AG09319 (cell line): ENCODE results near the gene ARHGAP8.
"Not testable (repeated sequence)": the region's sequence is repeated elsewhere in the genome, so short reads cannot be mapped to it uniquely, and the experiment has no call there.

Source experiments
- DNase-seq: peaks from one replicate; pipeline ENCODE4 v3.0.0-alpha.2; 2010; ENCODE audit warnings: low read depth; ENCODE audit errors: extremely low read depth
- TF ChIP-seq, protein P1 (sequence below): IDR thresholded peaks from 2 replicates; pipeline ENCODE4 v1.5.1; 2011; ENCODE audit warnings: low read depth, mild to moderate bottlenecking, inconsistent platforms, low read length, moderate library complexity

ARHGAP8 gene

GRCh38 chr22:44740307-44740706, 12.1 kb upstream of the ARHGAP8 start:
- no peak for DNase-seq
- TF ChIP-seq, protein P1, sequence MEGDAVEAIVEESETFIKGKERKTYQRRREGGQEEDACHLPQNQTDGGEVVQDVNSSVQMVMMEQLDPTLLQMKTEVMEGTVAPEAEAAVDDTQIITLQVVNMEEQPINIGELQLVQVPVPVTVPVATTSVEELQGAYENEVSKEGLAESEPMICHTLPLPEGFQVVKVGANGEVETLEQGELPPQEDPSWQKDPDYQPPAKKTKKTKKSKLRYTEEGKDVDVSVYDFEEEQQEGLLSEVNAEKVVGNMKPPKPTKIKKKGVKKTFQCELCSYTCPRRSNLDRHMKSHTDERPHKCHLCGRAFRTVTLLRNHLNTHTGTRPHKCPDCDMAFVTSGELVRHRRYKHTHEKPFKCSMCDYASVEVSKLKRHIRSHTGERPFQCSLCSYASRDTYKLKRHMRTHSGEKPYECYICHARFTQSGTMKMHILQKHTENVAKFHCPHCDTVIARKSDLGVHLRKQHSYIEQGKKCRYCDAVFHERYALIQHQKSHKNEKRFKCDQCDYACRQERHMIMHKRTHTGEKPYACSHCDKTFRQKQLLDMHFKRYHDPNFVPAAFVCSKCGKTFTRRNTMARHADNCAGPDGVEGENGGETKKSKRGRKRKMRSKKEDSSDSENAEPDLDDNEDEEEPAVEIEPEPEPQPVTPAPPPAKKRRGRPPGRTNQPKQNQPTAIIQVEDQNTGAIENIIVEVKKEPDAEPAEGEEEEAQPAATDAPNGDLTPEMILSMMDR, result no peak

- no peak for DNase-seq
- TF ChIP-seq, protein P1, result no peak
Measured at GRCh38 chr22:44741929-44742328, 10.4 kb upstream of the ARHGAP8 start.

DNA sequence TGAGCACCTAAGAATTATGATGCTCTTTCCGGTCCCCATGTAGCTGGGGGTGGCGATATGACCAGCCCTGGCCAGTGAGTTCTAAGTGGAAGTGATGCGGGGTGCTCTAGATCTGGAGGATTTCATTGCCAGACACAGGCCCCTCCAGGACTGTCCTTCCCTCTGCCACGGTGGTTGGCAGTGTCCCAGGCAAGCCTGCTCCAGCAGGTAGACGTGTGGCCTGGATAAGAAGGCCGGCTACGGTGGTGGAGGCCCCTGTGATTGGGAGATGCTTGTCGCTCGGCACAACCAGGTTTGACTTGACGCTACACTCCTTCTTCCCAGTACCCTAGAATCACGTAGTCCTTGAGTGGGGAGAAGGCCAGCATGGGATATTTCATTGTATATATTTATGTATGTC, 9.1 kb upstream of the ARHGAP8 start:
- DNase-seq, result no peak
- TF ChIP-seq, protein P1, result no peak

GRCh38 chr22:44743804-44744211, 8.6 kb upstream of the ARHGAP8 start:
- no peak for DNase-seq
- TF ChIP-seq, protein P1, result no peak

DNA sequence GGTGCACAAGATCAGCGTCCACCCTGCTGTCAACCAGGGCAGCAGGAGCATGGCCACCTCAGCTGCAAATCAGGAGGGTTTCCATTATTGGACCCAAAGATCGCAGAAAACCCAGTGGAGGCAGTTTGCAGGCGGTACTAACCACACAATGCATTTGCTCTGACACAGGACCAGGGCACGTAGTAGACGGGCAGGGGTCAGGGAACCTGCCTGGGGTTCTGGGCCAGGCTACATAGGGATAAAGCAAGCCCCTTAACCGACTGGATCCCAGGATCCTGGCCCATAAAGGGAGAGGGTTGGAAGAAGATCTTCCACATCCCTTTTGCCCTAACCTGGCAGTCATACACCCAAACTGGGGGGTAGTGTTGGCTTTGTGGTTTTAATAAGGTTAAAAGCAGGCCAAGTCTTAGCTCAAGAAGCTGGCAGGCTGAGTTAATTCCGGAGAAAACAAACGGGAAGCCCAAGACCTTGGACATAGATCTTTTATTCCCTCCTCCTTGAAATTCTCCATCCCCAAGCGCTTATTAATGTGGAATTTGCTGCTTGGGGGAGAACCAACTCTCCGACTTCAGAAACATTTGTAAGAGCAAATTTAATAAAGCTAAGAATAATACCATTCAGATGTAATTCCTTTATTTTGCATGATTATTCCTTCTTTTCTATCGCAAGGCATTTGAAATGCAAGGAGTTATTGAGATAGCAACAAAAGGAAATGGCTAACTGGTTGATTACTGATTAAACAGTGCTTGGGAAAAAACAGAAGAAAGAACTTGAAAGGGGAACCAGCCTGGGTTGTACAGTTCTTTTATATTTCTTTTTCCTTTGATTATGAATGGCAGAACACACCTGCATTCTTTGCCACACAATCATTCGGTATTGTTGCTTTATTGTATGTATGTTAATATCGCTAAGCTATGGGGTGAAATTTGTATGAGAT, 6.3 kb upstream of the ARHGAP8 start:
- DNase-seq, result no peak
- TF ChIP-seq, protein P1, result no peak

DNA sequence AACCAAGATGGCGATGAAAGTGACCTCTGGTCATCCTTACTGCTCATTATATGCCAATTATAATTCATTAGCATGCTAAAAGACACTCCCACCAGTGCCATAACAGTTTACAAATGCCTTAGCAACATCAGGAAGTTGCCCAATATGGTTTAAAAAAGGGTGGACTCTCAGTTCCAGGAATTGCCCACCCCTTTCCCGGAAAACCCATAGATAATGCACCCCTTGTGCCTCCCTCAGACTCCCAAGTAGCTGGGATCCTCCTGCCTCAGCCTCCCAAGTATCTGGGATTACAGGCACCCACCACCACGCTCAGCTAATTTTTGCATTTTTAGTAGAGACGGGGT, 4.6 kb upstream of the ARHGAP8 start:
- DNase-seq, result not testable (repeated sequence)

DNA sequence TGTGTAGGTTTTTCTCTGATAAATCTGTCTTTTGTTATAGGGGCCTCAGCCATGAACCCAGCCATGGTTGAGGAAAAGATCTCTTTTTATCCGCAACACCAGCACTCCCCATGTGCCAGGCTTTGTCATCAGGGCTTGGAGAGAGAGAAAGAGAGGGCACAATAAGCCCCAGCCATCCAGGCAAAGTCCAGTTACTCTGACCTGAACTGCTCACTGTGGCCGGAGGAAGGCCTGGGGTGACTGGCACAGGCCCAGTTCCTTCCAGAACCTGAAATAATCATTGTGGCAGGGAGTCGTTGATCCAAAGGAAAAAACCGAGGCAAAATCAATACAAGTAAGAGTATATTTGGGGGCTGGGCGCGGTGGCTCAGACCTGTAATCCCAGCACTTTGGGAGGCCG, 3.9 kb upstream of the ARHGAP8 start:
- no peak for DNase-seq
- TF ChIP-seq, protein P1, result no peak

DNA sequence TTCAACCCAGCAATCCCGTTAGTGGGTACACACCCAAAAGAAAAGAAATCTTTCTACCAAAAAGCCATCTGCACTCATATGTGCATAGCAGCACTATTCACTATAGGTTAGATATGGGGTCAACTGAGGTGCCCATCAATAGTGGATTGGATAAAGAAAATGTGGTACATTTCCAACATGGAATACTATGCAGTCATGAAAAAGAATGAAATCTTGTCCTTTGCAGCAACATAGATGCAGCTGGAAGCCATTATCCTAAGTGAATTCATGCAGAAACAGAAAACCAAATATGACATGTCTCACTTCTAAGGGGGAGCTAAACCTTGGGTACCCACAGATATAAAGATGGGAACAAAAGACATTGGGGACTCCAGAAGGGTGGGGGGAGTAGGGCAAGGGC, 1.9 kb upstream of the ARHGAP8 start:
- DNase-seq, result no peak
- TF ChIP-seq, protein P1, result no peak
